HL-60 (cell line): ENCODE data around the gene HNF1B.

Experiments used
- CTCF ChIP-seq: IDR thresholded peaks from one replicate; pipeline ENCODE4 v1.5.1; 2011; ENCODE audit warnings: low read length, control low read depth, inconsistent platforms; ENCODE audit not compliant: insufficient read depth
- GABPA ChIP-seq: IDR thresholded peaks from 2 replicates; pipeline ENCODE4 v1.6.1; 2012; ENCODE audit warnings: low read depth
- POLR2AphosphoS5 ChIP-seq: IDR thresholded peaks from 2 replicates; pipeline ENCODE4 v1.6.1; 2012; ENCODE audit warnings: low read depth
- REST ChIP-seq: IDR thresholded peaks from 2 replicates; pipeline ENCODE4 v1.6.1; 2012; ENCODE audit warnings: low read depth; ENCODE audit not compliant: insufficient replicate concordance

- no peak for TF ChIP-seq CTCF
- TF ChIP-seq POLR2AphosphoS5 = no peak
- no peak for TF ChIP-seq GABPA
- TF ChIP-seq REST = no peak
Measured at GRCh38 chr17:37737971-37738370, 6.9 kb downstream of the HNF1B start.
